Activated T-helper 9 cell treated with anti-CD3 and anti-CD28 coated beads, Interleukin-2, amount 50 U/mL, for 16 hours (primary cell): ENCODE data around the gene CTNNBIP1.

ENCODE experiments used
- DNase-seq: peaks from one replicate; pipeline ENCODE4 v3.0.0-alpha.2; 2020; ENCODE audit warnings: low read depth

Gene CTNNBIP1

GRCh38 chr1:9875636-9876000 is 34.5 kb downstream of the CTNNBIP1 start:
- no peak for DNase-seq

GRCh38 chr1:9874959-9875635 is 35.0 kb downstream of the CTNNBIP1 start:
- peak; percentile 61 for DNase-seq

- DNase-seq, result no peak
Measured at GRCh38 chr1:9874412-9874811, 35.7 kb downstream of the CTNNBIP1 start.

- no peak for DNase-seq
Measured at GRCh38 chr1:9873992-9874391, 36.1 kb downstream of the CTNNBIP1 start.

GRCh38 chr1:9873385-9873784 is 36.7 kb downstream of the CTNNBIP1 start:
- DNase-seq, result no peak

GRCh38 chr1:9872430-9873165 is 37.5 kb downstream of the CTNNBIP1 start:
- DNase-seq, result no peak

- DNase-seq, result no peak
Measured at GRCh38 chr1:9871707-9872425, 38.2 kb downstream of the CTNNBIP1 start.

- DNase-seq, result no peak
Measured at GRCh38 chr1:9871021-9871420, 39.0 kb downstream of the CTNNBIP1 start.

GRCh38 chr1:9870572-9870971 is 39.5 kb downstream of the CTNNBIP1 start:
- DNase-seq, result no peak

- DNase-seq, result no peak
Measured at GRCh38 chr1:9869831-9870251, 40.2 kb downstream of the CTNNBIP1 start.

- no peak for DNase-seq
Measured at GRCh38 chr1:9868244-9868590, 41.9 kb downstream of the CTNNBIP1 start.

GRCh38 chr1:9867408-9868243 is 42.4 kb downstream of the CTNNBIP1 start:
- peak; percentile 81 for DNase-seq

- no peak for DNase-seq
Measured at GRCh38 chr1:9866836-9867235, 43.2 kb downstream of the CTNNBIP1 start.

- DNase-seq, result no peak
Measured at GRCh38 chr1:9865724-9866123, 44.3 kb downstream of the CTNNBIP1 start.

GRCh38 chr1:9863371-9863770 is 46.7 kb downstream of the CTNNBIP1 start:
- no peak for DNase-seq

GRCh38 chr1:9861360-9861759 is 48.7 kb downstream of the CTNNBIP1 start:
- DNase-seq, result no peak

- no peak for DNase-seq
Measured at GRCh38 chr1:9860887-9861286, 49.2 kb downstream of the CTNNBIP1 start.

GRCh38 chr1:9859281-9860014 is 50.6 kb downstream of the CTNNBIP1 start:
- DNase-seq, result no peak

- DNase-seq, result no peak
Measured at GRCh38 chr1:9858293-9859035, 51.6 kb downstream of the CTNNBIP1 start.

- no peak for DNase-seq
Measured at GRCh38 chr1:9855186-9855585, 54.9 kb downstream of the CTNNBIP1 start.

- DNase-seq, result no peak
Measured at GRCh38 chr1:9853249-9853595, 56.8 kb downstream of the CTNNBIP1 start.
